Mesendoderm (in vitro differentiated cells): ENCODE data around the gene PIK3R3.

Experiments
- DNase-seq: peaks from one replicate; pipeline ENCODE4 v3.0.0; 2013
- H2AK5ac ChIP-seq: 2 replicates; pipeline ENCODE4 v1.6.1; 2013; ENCODE audit warnings: low read length, inconsistent platforms
- H2BK120ac ChIP-seq: 2 replicates; pipeline ENCODE4 v1.6.1; 2013; ENCODE audit warnings: low read depth, mild to moderate bottlenecking, low read length, moderate library complexity, mixed read lengths
- H2BK15ac ChIP-seq: replicated peaks from 2 replicates; pipeline ENCODE4 v1.6.1; 2013; ENCODE audit warnings: low read depth, mild to moderate bottlenecking, moderate library complexity
- H2BK5ac ChIP-seq: 2 replicates; pipeline ENCODE4 v1.6.1; 2013; ENCODE audit warnings: low read length, inconsistent platforms
- H3K18ac ChIP-seq: 2 replicates; pipeline ENCODE4 v1.6.1; 2013; ENCODE audit warnings: mild to moderate bottlenecking, low read length, mixed read lengths
- H3K23ac ChIP-seq: one replicate; pipeline ENCODE4 v1.6.1; 2013; ENCODE audit warnings: low read length
- H3K27ac ChIP-seq: 2 replicates; pipeline ENCODE4 v1.5.1; 2013; ENCODE audit warnings: low read depth, mild to moderate bottlenecking, inconsistent platforms, low read length, moderate library complexity
- H3K27me3 ChIP-seq: 2 replicates; pipeline ENCODE4 v1.6.1; 2013; ENCODE audit warnings: low read length, control low read depth, mild to moderate bottlenecking, inconsistent platforms; ENCODE audit not compliant: insufficient read depth, poor library complexity
- H3K36me3 ChIP-seq: 2 replicates; pipeline ENCODE4 v1.6.1; 2013; ENCODE audit warnings: low read length, inconsistent platforms; ENCODE audit not compliant: control insufficient read depth, insufficient read depth
- H3K4ac ChIP-seq: one replicate; pipeline ENCODE4 v1.6.1; 2013; ENCODE audit warnings: low read depth, mild to moderate bottlenecking, low read length, moderate library complexity
- H3K4me1 ChIP-seq: 2 replicates; pipeline ENCODE4 v1.6.1; 2013; ENCODE audit warnings: low read depth, low read length, inconsistent platforms; ENCODE audit not compliant: control insufficient read depth
- H3K4me2 ChIP-seq: 2 replicates; pipeline ENCODE4 v1.6.1; 2013; ENCODE audit warnings: low read length
- H3K4me3 ChIP-seq: 2 replicates; pipeline ENCODE4 v1.5.1; 2013; ENCODE audit warnings: mild to moderate bottlenecking, low read length
- H3K56ac ChIP-seq: one replicate; pipeline ENCODE4 v1.6.1; 2013; ENCODE audit warnings: low read length
- H3K79me1 ChIP-seq: 2 replicates; pipeline ENCODE4 v1.6.1; 2013; ENCODE audit warnings: low read length, inconsistent platforms
- H3K79me2 ChIP-seq: 2 replicates; pipeline ENCODE4 v1.6.1; 2013; ENCODE audit warnings: mild to moderate bottlenecking, low read length; ENCODE audit not compliant: control insufficient read depth, insufficient read depth
- H3K9ac ChIP-seq: 2 replicates; pipeline ENCODE4 v1.6.1; 2013; ENCODE audit warnings: low read length, inconsistent platforms
- H4K5ac ChIP-seq: one replicate; pipeline ENCODE4 v1.6.1; 2013; ENCODE audit warnings: low read length
- H4K8ac ChIP-seq: one replicate; pipeline ENCODE4 v1.6.1; 2013; ENCODE audit warnings: low read depth, mild to moderate bottlenecking, control low read depth, low read length, moderate library complexity
- WGBS: extraction: QIAGEN DNeasy Blood & Tissue Kit; methylation state at CpG from one replicate; pipeline ENCODE4 v1.1.7; 2013; ENCODE audit warnings: low lambda C conversion rate, missing lambda C conversion rate; ENCODE audit not compliant: insufficient coverage; ENCODE audit errors: extremely low coverage; 5-methylcytosine and 5-hydroxymethylcytosine counted together

The PIK3R3 gene

DNA sequence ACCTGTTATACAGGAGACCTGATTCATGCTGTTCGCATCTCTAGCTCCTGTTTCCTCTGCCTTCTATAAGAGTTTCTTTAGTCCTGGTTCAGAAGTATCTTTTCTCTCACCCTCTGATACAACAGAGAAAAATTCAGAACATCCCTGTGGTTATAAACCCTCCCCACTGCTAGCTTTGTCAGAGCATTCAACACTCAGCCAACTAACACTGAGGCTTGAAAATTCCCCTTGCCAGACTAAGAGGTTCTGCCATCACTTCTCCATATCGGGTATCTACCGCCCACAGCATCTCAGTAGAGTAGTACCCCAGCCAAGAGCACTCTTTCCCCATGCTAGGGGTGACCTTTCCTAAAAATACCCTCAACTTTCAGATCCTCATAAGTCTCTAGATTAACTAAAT is 19.6 kb upstream of the PIK3R3 start:
- H3K4ac ChIP-seq: no peak overlapping the region
- no peak overlapping the region for H2BK120ac ChIP-seq
- H2BK5ac ChIP-seq: no peak overlapping the region
- H2AK5ac ChIP-seq: no peak overlapping the region
- WGBS: no CpG with 5 or more reads among the region's 3 CpGs
- H4K8ac ChIP-seq: no peak overlapping the region
- H3K23ac ChIP-seq: no peak overlapping the region
- H3K4me1 ChIP-seq: no peaks in the 10 kb centered on the region
- no peak overlapping the region for H3K18ac ChIP-seq
- H3K27me3 ChIP-seq: no peaks in the 10 kb centered on the region
- no peak overlapping the region for H3K56ac ChIP-seq
- no peak overlapping the region for H2BK15ac ChIP-seq
- no peak overlapping the region for H3K4me3 ChIP-seq
- DNase-seq: no peak
- no peaks in the 10 kb centered on the region for H3K79me1 ChIP-seq
- no peak overlapping the region for H3K4me2 ChIP-seq
- no peak overlapping the region for H3K27ac ChIP-seq
- H4K5ac ChIP-seq: no peak overlapping the region
- H3K36me3 ChIP-seq: no peaks in the 10 kb centered on the region
- H3K79me2 ChIP-seq: no peaks in the 10 kb centered on the region
- H3K9ac ChIP-seq: no peak overlapping the region

DNA sequence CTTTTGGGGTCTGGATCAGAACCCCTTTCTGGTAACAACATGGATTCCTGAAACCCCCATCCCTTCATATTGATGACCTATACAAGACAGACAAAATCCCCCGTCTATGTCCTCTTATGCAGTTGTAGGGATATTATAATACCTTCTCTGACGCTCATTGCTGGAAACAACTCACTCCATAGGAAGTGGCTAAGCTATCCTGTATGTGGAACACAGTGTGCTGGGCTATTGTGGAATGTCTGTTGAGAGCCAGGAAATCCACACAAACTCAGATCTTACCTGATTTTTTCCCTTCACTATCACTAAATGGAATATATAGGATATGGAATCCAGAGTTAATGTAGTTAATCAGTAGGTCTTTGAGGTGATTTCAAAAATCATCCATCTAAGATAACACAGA is 17.7 kb upstream of the PIK3R3 start:
- Histone ChIP-seq H2BK15ac (no peak overlapping the region), H2BK120ac (no peak overlapping the region), H4K8ac (no peak overlapping the region), H2BK5ac (no peak overlapping the region), H3K79me1 (no peaks in the 10 kb centered on the region), H3K36me3 (no peaks in the 10 kb centered on the region), H2AK5ac (no peak overlapping the region), H3K27me3 (no peaks in the 10 kb centered on the region), H3K4me3 (no peak overlapping the region), H4K5ac (no peak overlapping the region), H3K4me2 (no peak overlapping the region), H3K4ac (no peak overlapping the region), H3K27ac (no peak overlapping the region), H3K23ac (no peak overlapping the region), H3K4me1 (no peaks in the 10 kb centered on the region), H3K56ac (no peak overlapping the region), H3K18ac (no peak overlapping the region), H3K9ac (no peak overlapping the region), H3K79me2 (no peaks in the 10 kb centered on the region)
- no peak for DNase-seq
- no CpG with 5 or more reads among the region's 2 CpGs for WGBS

DNA sequence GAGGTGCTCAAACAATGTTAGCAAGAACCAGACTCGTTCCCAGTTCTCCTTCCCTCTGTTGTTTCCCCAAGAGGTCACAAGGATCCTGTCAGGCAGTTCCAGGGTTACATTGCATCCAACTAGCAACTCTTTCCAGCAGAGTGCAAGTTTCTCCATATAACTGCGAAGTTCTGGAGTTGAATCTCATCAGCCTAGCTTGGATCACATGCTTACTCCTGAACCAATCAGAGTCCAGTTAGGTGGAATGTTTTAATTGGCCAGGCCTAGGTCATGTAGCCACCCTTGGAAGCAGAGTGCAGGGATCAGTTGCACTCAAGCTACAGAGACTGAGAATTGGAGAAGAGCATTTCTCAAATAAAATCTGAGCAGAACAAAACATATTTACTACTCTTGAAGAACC is 15.9 kb upstream of the PIK3R3 start:
- Histone ChIP-seq H3K36me3 (no peaks in the 10 kb centered on the region), H2BK120ac (no peak overlapping the region), H3K9ac (no peak overlapping the region), H2BK15ac (no peak overlapping the region), H3K4me3 (no peak overlapping the region), H3K4me2 (no peak overlapping the region), H3K23ac (no peak overlapping the region), H4K5ac (no peak overlapping the region), H3K79me1 (no peaks in the 10 kb centered on the region), H3K27ac (no peak overlapping the region), H3K27me3 (no peaks in the 10 kb centered on the region), H4K8ac (no peak overlapping the region), H3K79me2 (no peaks in the 10 kb centered on the region), H2AK5ac (no peak overlapping the region), H3K56ac (no peak overlapping the region), H3K4me1 (no peaks in the 10 kb centered on the region), H2BK5ac (no peak overlapping the region), H3K18ac (no peak overlapping the region), H3K4ac (no peak overlapping the region)
- DNase-seq: no peak
- no CpG with 5 or more reads among the region's 2 CpGs for WGBS

DNA sequence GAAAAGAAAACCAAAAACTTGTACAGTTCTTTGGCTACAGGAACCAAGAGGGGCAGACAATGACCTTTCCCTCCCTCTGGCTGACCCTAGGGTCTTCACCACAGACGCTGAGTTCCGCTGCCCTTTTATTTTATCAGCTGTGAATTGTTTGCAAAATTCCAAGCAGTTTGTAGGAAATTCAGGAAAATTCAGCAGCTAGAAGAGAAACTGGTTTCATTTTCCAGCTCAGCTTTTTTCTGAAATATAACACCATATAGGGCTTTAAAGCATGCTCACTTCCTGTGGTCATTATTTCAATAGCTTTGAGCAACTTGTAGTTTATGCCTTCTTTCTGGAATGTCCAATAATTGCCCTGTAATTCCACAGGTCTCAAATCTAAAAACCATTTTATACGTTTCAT is 5.5 kb upstream of the PIK3R3 start:
- Histone ChIP-seq H2BK5ac (no peak overlapping the region), H4K8ac (no peak overlapping the region), H3K4ac (no peak overlapping the region), H4K5ac (no peak overlapping the region), H2BK120ac (no peak overlapping the region), H3K9ac (no peak overlapping the region), H3K36me3 (no peaks in the 10 kb centered on the region), H2BK15ac (no peak overlapping the region), H3K27ac (no peak overlapping the region), H3K4me1 (peaks cover 12% of the 10 kb centered on the region), H3K79me2 (no peaks in the 10 kb centered on the region), H3K23ac (no peak overlapping the region), H3K4me3 (no peak overlapping the region), H2AK5ac (no peak overlapping the region), H3K4me2 (no peak overlapping the region), H3K18ac (no peak overlapping the region), H3K79me1 (no peaks in the 10 kb centered on the region), H3K27me3 (no peaks in the 10 kb centered on the region), H3K56ac (no peak overlapping the region)
- no CpG with 5 or more reads among the region's 3 CpGs for WGBS
- peak; percentile 27 for DNase-seq

DNA sequence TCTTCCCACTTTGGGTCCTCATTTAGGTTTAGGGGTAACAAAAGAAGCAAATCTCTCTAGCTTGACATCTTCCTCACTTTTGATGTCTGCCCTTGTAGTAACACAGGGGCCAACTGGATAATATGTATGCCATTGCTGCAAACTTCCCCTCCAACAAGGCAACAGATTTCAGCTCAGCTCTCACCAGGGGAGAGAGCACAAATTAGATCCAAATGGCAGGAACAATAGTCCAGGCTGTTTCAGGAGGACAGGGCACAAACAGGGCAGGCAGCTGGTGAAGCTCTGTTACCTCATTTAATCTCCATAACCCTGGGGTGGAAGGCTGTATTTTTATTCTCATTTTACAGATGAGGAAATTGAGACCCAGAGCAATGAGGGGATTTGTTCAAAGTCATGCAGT is 4.3 kb upstream of the PIK3R3 start:
- DNase-seq: no peak
- no peak overlapping the region for H3K4me2 ChIP-seq
- no peak overlapping the region for H3K27ac ChIP-seq
- H3K4me3 ChIP-seq: no peak overlapping the region
- H3K27me3 ChIP-seq: no peaks in the 10 kb centered on the region
- no peaks in the 10 kb centered on the region for H3K36me3 ChIP-seq
- no peak overlapping the region for H3K9ac ChIP-seq
- H3K79me2 ChIP-seq: no peaks in the 10 kb centered on the region
- H2AK5ac ChIP-seq: no peak overlapping the region
- no peak overlapping the region for H2BK5ac ChIP-seq
- H3K56ac ChIP-seq: peak overlapping the region; percentile 2
- no peak overlapping the region for H4K8ac ChIP-seq
- no peak overlapping the region for H2BK15ac ChIP-seq
- no peak overlapping the region for H3K4ac ChIP-seq
- no peaks in the 10 kb centered on the region for H3K79me1 ChIP-seq
- H3K23ac ChIP-seq: no peak overlapping the region
- peaks cover 12% of the 10 kb centered on the region for H3K4me1 ChIP-seq
- H3K18ac ChIP-seq: no peak overlapping the region
- H2BK120ac ChIP-seq: no peak overlapping the region
- H4K5ac ChIP-seq: no peak overlapping the region

DNA sequence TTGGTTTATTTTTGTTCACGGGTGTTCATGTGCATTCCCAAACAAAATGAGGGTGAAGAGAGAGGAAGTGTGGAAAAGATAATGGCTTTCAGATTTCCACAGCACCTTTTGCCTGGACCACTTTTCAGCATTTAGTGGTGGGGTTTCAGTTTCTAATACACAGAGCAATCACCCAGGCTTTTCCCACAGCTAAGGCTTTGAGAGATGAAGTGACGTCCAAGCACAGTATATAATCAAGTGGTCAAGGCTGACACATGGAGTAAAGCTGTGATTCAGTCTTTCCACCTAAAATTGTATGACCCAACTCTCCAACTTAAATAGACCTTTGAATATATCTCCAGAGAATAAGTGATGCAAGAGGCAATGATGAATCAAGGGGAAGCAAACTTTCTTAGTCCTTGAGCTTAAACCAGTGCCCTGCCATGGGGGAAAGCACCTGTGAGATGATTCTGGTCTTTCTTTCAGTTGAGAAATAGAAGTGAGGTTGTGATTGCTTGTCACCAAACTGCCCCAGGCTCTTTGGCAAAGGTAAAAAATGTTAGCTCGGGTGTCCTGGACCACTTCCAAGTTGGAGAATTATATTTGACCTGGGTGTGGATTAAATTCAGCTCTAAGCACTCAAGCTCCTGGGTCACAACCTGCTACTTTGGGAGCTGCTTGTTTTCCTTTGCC is 2.4 kb upstream of the PIK3R3 start:
- Histone ChIP-seq H2BK15ac (no peak overlapping the region), H3K27me3 (no peaks in the 10 kb centered on the region), H3K18ac (no peak overlapping the region), H3K27ac (no peak overlapping the region), H3K79me1 (no peaks in the 10 kb centered on the region), H3K36me3 (no peaks in the 10 kb centered on the region), H3K4me1 (peaks cover 12% of the 10 kb centered on the region), H3K4me3 (no peak overlapping the region), H3K56ac (no peak overlapping the region), H3K23ac (no peak overlapping the region), H4K8ac (no peak overlapping the region), H3K4ac (no peak overlapping the region), H3K9ac (no peak overlapping the region), H3K79me2 (no peaks in the 10 kb centered on the region), H2AK5ac (peak overlapping the region; percentile 13), H2BK5ac (no peak overlapping the region), H2BK120ac (no peak overlapping the region), H4K5ac (no peak overlapping the region), H3K4me2 (no peak overlapping the region)
- DNase-seq: no peak
- no CpG with 5 or more reads among the region's 3 CpGs for WGBS
